GM18907 (cell line): Measurements from ENCODE around the gene HMHB1.
A peak's percentile ranks its signal among the peaks of the same experiment; 100 is the strongest.
"Not testable (repeated sequence)": the region's sequence is repeated elsewhere in the genome, so short reads cannot be mapped to it uniquely, and the experiment has no call there.

Source experiments
- ATAC-seq: cut with Tn5 transposase; IDR thresholded peaks from one replicate; pipeline ENCODE4 v1.9.1; 2021; ENCODE audit warnings: mild to moderate bottlenecking, moderate library complexity; ENCODE audit not compliant: unreplicated experiment

HMHB1 gene

GRCh38 chr5:143801252-143801939 lies 10.6 kb upstream of the HMHB1 start:
- ATAC-seq: no peak

- ATAC-seq: no peak
Observed at GRCh38 chr5:143805861-143806260, 6.1 kb upstream of the HMHB1 start.

- ATAC-seq: peak; percentile 72
Observed at GRCh38 chr5:143806579-143806978, 5.4 kb upstream of the HMHB1 start.

GRCh38 chr5:143807401-143807800 lies 4.6 kb upstream of the HMHB1 start:
- ATAC-seq: no peak

GRCh38 chr5:143816370-143816769 lies 4.4 kb downstream of the HMHB1 start:
- not testable (repeated sequence) for ATAC-seq

- no peak for ATAC-seq
Observed at GRCh38 chr5:143819716-143820115, 7.8 kb downstream of the HMHB1 start.

GRCh38 chr5:143820451-143820850 lies 8.5 kb downstream of the HMHB1 start:
- no peak for ATAC-seq

- peak; percentile 70 for ATAC-seq
Observed at GRCh38 chr5:143824851-143825720, 13.1 kb downstream of the HMHB1 start.

- ATAC-seq: peak; percentile 89
Observed at GRCh38 chr5:143826951-143827444, 15.0 kb downstream of the HMHB1 start.

- no peak for ATAC-seq
Observed at GRCh38 chr5:143828710-143829109, 16.7 kb downstream of the HMHB1 start.

GRCh38 chr5:143833177-143833576 lies 21.2 kb downstream of the HMHB1 start:
- ATAC-seq: no peak

- ATAC-seq: no peak
Observed at GRCh38 chr5:143835251-143835650, 23.3 kb downstream of the HMHB1 start.

- no peak for ATAC-seq
Observed at GRCh38 chr5:143836161-143836725, 24.3 kb downstream of the HMHB1 start.

GRCh38 chr5:143837306-143837848 lies 25.4 kb downstream of the HMHB1 start:
- ATAC-seq: no peak

GRCh38 chr5:143841446-143841845 lies 29.5 kb downstream of the HMHB1 start:
- no peak for ATAC-seq

GRCh38 chr5:143842920-143843319 lies 31.0 kb downstream of the HMHB1 start:
- no peak for ATAC-seq

- ATAC-seq: no peak
Observed at GRCh38 chr5:143843461-143843860, 31.5 kb downstream of the HMHB1 start.

- peak; percentile 75 for ATAC-seq
Observed at GRCh38 chr5:143850050-143850683, 38.2 kb downstream of the HMHB1 start.

GRCh38 chr5:143851383-143851782 lies 39.4 kb downstream of the HMHB1 start:
- ATAC-seq: no peak

GRCh38 chr5:143860211-143860610 lies 48.2 kb downstream of the HMHB1 start:
- no peak for ATAC-seq

- no peak for ATAC-seq
Observed at GRCh38 chr5:143862271-143862670, 50.3 kb downstream of the HMHB1 start.
